ENCODE data around the gene PRKG1. TPM values are rescaled to one million over a fixed set of nuclear protein-coding genes. Genes with fewer than 3 reads are reported as not detected.

The PRKG1 gene
- total and polyA plus RNA-seq, 2 donors (not counting 1 experiment from before 2014, with no cell fraction given): not detected

- intact Hi-C loops (cut with micrococcal nuclease): no loop called here
- Mint-ChIP-seq H3K4me3 (no peak overlapping the region), H3K27ac (no peak overlapping the region), H3K27me3 (peaks cover 11% of the 10 kb centered on the region), H3K9me3 (ENCODE audit: insufficient read depth) (no peaks in the 10 kb centered on the region), H3K4me1 (no peaks in the 10 kb centered on the region)
- Histone ChIP-seq H3K79me2 (ENCODE audit: control insufficient read depth, insufficient read depth, low read length) (no peaks in the 10 kb centered on the region), H3K4me1 (ENCODE audit: control insufficient read depth in 2 of 2, insufficient read depth in 2 of 2, low read length in 2 of 2) (no peaks in the 10 kb centered on the region), H3K27me3 (replicated peaks in 1 of 4; ENCODE audit: control extremely low read depth in 1 of 4, control insufficient read depth in 3 of 4, insufficient read depth in 4 of 4, low read length in 3 of 4) (no peaks in the 10 kb centered on the region), H2AFZ (ENCODE audit: insufficient read depth, low read depth, low read length, poor library complexity, severe bottlenecking) (no peak overlapping the region), H3K9ac (ENCODE audit: low read length) (no peak overlapping the region), H4K20me1 (ENCODE audit: control insufficient read depth, insufficient read depth, low read length, poor library complexity, severe bottlenecking) (no peaks in the 10 kb centered on the region), H3K4me2 (replicated peaks; ENCODE audit: low read depth, low read length, poor library complexity, severe bottlenecking) (no peak overlapping the region), H3K36me3 (replicated peaks in 1 of 2; ENCODE audit: control extremely low read depth in 1 of 2, control insufficient read depth in 1 of 2, extremely low read depth in 1 of 2, insufficient read depth in 2 of 2, low read length in 1 of 2) (no peaks in the 10 kb centered on the region), H3K4me3 (ENCODE audit: control extremely low read depth in 1 of 5, extremely low read depth in 1 of 5, insufficient read depth in 1 of 5, low read depth in 2 of 5, low read length in 4 of 5) (no peak overlapping the region), H3K27ac (ENCODE audit: low read length in 2 of 2) (no peak overlapping the region), H3K9me3 (ENCODE audit: control extremely low read depth in 1 of 3, control insufficient read depth in 2 of 3, insufficient read depth in 1 of 3, low read length in 2 of 3) (no peaks in the 10 kb centered on the region)
- CTCF ChIA-PET: no interaction called here
- no peak for ATAC-seq (ENCODE audit: low read depth)
- POLR2A ChIA-PET: no interaction called here
- DNase-seq: no peak
- no peak for TF ChIP-seq CTCF (IDR thresholded peaks at IDR 0.05)
- no peak for TF ChIP-seq EZH2 (IDR thresholded peaks at IDR 0.05; ENCODE audit: borderline replicate concordance, insufficient read depth, low read depth, low read length, poor library complexity, severe bottlenecking)
Observed at GRCh38 chr10:51653025-51653424, 578.7 kb downstream of the PRKG1 start.

- H3K27me3 ChIP-seq (replicated peaks in 1 of 4; ENCODE audit: control extremely low read depth in 1 of 4, control insufficient read depth in 3 of 4, insufficient read depth in 4 of 4, low read length in 3 of 4): no peaks in the 10 kb centered on the region
- no peak overlapping the region for H3K27ac ChIP-seq (ENCODE audit: low read length in 2 of 2)
- no peak for TF ChIP-seq EZH2 (IDR thresholded peaks at IDR 0.05; ENCODE audit: borderline replicate concordance, insufficient read depth, low read depth, low read length, poor library complexity, severe bottlenecking)
- no peak for TF ChIP-seq CTCF (IDR thresholded peaks at IDR 0.05)
- no peaks in the 10 kb centered on the region for H3K79me2 ChIP-seq (ENCODE audit: control insufficient read depth, insufficient read depth, low read length)
- H2AFZ ChIP-seq (ENCODE audit: insufficient read depth, low read depth, low read length, poor library complexity, severe bottlenecking): no peak overlapping the region
- DNase-seq (no peak), ATAC-seq (ENCODE audit: low read depth) (no peak)
- Mint-ChIP-seq H3K4me1 (no peaks in the 10 kb centered on the region), H3K27ac (no peak overlapping the region), H3K4me3 (no peak overlapping the region), H3K9me3 (ENCODE audit: insufficient read depth) (no peaks in the 10 kb centered on the region), H3K27me3 (peaks cover 12% of the 10 kb centered on the region)
- no peak overlapping the region for H3K4me2 ChIP-seq (replicated peaks; ENCODE audit: low read depth, low read length, poor library complexity, severe bottlenecking)
- no peak overlapping the region for H3K4me3 ChIP-seq (ENCODE audit: control extremely low read depth in 1 of 5, extremely low read depth in 1 of 5, insufficient read depth in 1 of 5, low read depth in 2 of 5, low read length in 4 of 5)
- no peaks in the 10 kb centered on the region for H4K20me1 ChIP-seq (ENCODE audit: control insufficient read depth, insufficient read depth, low read length, poor library complexity, severe bottlenecking)
- no peaks in the 10 kb centered on the region for H3K4me1 ChIP-seq (ENCODE audit: control insufficient read depth in 2 of 2, insufficient read depth in 2 of 2, low read length in 2 of 2)
- H3K9ac ChIP-seq (ENCODE audit: low read length): no peak overlapping the region
- intact Hi-C loops (cut with micrococcal nuclease): no loop called here
- ChIA-PET POLR2A (no interaction called here), CTCF (no interaction called here)
- H3K9me3 ChIP-seq (ENCODE audit: control extremely low read depth in 1 of 3, control insufficient read depth in 2 of 3, insufficient read depth in 1 of 3, low read length in 2 of 3): no peaks in the 10 kb centered on the region
- no CpG with 5 or more reads among the region's 1 CpG for WGBS (ENCODE audit: insufficient coverage)
- no peaks in the 10 kb centered on the region for H3K36me3 ChIP-seq (replicated peaks in 1 of 2; ENCODE audit: control extremely low read depth in 1 of 2, control insufficient read depth in 1 of 2, extremely low read depth in 1 of 2, insufficient read depth in 2 of 2, low read length in 1 of 2)
Observed at GRCh38 chr10:51654918-51655317, 580.6 kb downstream of the PRKG1 start.

Measured in B cell (primary cell).